Measurements from ENCODE around the gene TMTC1. TPM values are rescaled to one million over a fixed set of nuclear protein-coding genes. Genes with fewer than 3 reads are reported as not detected.
A peak's percentile ranks its signal among the peaks of the same experiment; 100 is the strongest.

Gene TMTC1
- total RNA-seq, 1 experiment from 2014 or later, result 4.8 TPM

DNA sequence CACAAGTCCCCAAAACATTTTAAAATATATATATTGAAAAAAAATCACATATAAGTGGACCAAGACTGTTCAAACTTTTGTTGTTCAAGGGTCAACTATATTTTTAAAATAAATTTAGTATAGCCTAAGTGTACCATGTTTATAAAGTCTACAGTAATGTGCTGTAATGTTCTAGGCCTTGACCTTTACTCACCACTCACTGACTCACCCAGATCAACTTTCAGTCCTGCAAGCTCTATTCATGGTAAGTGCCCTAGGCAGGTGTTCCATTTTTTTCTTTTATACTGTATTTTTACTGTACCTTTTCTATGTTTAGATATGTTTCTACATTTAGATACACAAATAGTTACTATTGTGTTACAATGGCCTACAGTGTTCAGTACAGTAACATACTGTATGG is 23.4 kb upstream of the TMTC1 start:
- H3F3A ChIP-seq (ENCODE audit: insufficient read depth, low read depth), result no peaks in the 10 kb centered on the region; the same call in 1 of the 2 replicates
- peaks cover 32% of the 10 kb centered on the region for H3K4me1 ChIP-seq (replicated peaks; ENCODE audit: insufficient read depth)
- DNase-seq, result peak in 1 of 2 experiments; percentile 48
- intact Hi-C loops (cut with micrococcal nuclease; ENCODE audit: unreplicated experiment), result no loop called here
- ChIA-PET POLR2A (ENCODE audit: unreplicated experiment) (no interaction called here), CTCF (no interaction called here)
- no peaks in the 10 kb centered on the region for H3K9me2 ChIP-seq (ENCODE audit: insufficient read depth)
- no peak overlapping the region for H3K4me3 ChIP-seq
- BruUV-seq (replicated peaks), result no TSS peak
- TF ChIP-seq, protein P1, sequence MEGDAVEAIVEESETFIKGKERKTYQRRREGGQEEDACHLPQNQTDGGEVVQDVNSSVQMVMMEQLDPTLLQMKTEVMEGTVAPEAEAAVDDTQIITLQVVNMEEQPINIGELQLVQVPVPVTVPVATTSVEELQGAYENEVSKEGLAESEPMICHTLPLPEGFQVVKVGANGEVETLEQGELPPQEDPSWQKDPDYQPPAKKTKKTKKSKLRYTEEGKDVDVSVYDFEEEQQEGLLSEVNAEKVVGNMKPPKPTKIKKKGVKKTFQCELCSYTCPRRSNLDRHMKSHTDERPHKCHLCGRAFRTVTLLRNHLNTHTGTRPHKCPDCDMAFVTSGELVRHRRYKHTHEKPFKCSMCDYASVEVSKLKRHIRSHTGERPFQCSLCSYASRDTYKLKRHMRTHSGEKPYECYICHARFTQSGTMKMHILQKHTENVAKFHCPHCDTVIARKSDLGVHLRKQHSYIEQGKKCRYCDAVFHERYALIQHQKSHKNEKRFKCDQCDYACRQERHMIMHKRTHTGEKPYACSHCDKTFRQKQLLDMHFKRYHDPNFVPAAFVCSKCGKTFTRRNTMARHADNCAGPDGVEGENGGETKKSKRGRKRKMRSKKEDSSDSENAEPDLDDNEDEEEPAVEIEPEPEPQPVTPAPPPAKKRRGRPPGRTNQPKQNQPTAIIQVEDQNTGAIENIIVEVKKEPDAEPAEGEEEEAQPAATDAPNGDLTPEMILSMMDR (conservative IDR thresholded peaks at IDR 0.05), result no peak
- TF ChIP-seq EZH2 (IDR thresholded peaks at IDR 0.05; ENCODE audit: low read depth), result no peak
- H3K36me3 ChIP-seq (ENCODE audit: low read depth), result no peaks in the 10 kb centered on the region
- no peaks in the 10 kb centered on the region for H3K79me2 ChIP-seq (ENCODE audit: low read depth)
- H3K4me2 ChIP-seq, result 0 out of 2 replicates have a peak overlapping the region, but pooled peaks have one; percentile 27
- H3K9me3 ChIP-seq (ENCODE audit: insufficient read depth, low read depth), result no peaks in the 10 kb centered on the region; the same call in 1 of the 2 replicates
- no peaks in the 10 kb centered on the region for H3K27me3 ChIP-seq (ENCODE audit: insufficient read depth, low read depth)
- H4K20me1 ChIP-seq (ENCODE audit: insufficient read depth), result no peaks in the 10 kb centered on the region
- no peak overlapping the region; the same call in 1 of the 2 replicates for H2AFZ ChIP-seq
- H3K27ac ChIP-seq, result peak overlapping the region; percentile 39; the same call in 1 of the 2 replicates

DNA sequence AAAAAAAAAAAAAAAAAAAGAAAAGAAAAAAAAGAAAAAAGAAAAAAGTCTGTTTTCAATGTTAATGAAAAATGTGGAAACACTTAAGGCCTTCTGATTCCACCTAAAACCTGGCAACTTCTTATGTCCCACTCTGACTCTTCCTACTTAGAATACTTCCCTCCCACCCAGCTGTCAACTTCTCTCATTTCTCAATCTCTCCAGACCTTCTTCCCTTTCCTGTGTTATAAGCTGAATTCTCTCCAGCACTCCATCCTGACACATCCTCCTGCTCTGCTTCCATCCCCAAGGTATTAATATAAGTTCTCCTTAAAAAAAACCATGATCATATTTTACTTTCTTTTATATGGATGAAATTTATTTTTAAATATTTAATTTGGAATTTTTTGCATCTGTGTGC is 20.3 kb upstream of the TMTC1 start:
- DNase-seq, result no peak
- BruUV-seq (replicated peaks), result no TSS peak

DNA sequence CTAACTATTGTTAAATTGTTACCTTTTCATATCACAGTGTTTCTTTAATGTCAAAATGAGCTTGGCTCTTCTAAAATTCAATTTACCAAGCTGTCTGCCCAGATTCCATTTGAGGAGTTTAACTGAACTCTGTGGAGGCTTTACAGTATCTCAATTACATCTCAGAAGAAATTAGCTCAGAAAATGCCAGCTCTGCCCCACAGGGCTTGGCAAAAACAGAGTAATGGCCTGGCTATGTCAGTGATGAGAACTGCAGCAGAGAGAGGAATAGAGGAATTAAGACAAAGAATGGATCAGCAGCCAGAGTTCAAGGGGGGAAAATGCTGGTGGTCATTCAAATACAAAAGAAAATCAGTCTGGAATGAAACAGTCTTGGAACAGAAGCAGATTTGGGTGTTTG is 15.8 kb upstream of the TMTC1 start:
- Histone ChIP-seq H3K4me1 (replicated peaks; ENCODE audit: insufficient read depth) (peaks cover 15% of the 10 kb centered on the region), H3K9me2 (ENCODE audit: insufficient read depth) (no peaks in the 10 kb centered on the region), H4K20me1 (ENCODE audit: insufficient read depth) (no peaks in the 10 kb centered on the region), H2AFZ (no peak overlapping the region), H3F3A (ENCODE audit: insufficient read depth, low read depth) (peaks cover 16% of the 10 kb centered on the region; the same call in 1 of the 2 replicates), H3K36me3 (ENCODE audit: low read depth) (no peaks in the 10 kb centered on the region), H3K4me2 (no peak overlapping the region), H3K27me3 (ENCODE audit: insufficient read depth, low read depth) (no peaks in the 10 kb centered on the region; the same call in 1 of the 2 replicates), H3K27ac (no peak overlapping the region), H3K9me3 (ENCODE audit: insufficient read depth, low read depth) (0 out of 2 replicates have a peak, but pooled peaks cover 7% of the 10 kb centered on the region), H3K79me2 (ENCODE audit: low read depth) (no peaks in the 10 kb centered on the region), H3K4me3 (no peak overlapping the region)
- TF ChIP-seq, protein P1 (conservative IDR thresholded peaks at IDR 0.05), result no peak
- TF ChIP-seq EZH2 (IDR thresholded peaks at IDR 0.05; ENCODE audit: low read depth), result no peak
- POLR2A ChIA-PET (ENCODE audit: unreplicated experiment), result no interaction called here
- intact Hi-C loops (cut with micrococcal nuclease; ENCODE audit: unreplicated experiment), result no loop called here
- no TSS peak for BruUV-seq (replicated peaks)
- CTCF ChIA-PET, result no interaction called here
- no peak for DNase-seq

More for the DNA sequence above, 20.3 kb upstream of the TMTC1 start:
- no peaks in the 10 kb centered on the region; the same call in 1 of the 2 replicates for H3F3A ChIP-seq (ENCODE audit: insufficient read depth, low read depth)
- no peaks in the 10 kb centered on the region; the same call in 1 of the 2 replicates for H3K27me3 ChIP-seq (ENCODE audit: insufficient read depth, low read depth)
- H2AFZ ChIP-seq, result no peak overlapping the region
- H3K36me3 ChIP-seq (ENCODE audit: low read depth), result no peaks in the 10 kb centered on the region
- H3K79me2 ChIP-seq (ENCODE audit: low read depth), result no peaks in the 10 kb centered on the region
- no peaks in the 10 kb centered on the region for H4K20me1 ChIP-seq (ENCODE audit: insufficient read depth)
- intact Hi-C loops (cut with micrococcal nuclease; ENCODE audit: unreplicated experiment), result no loop called here
- TF ChIP-seq, protein P1 (conservative IDR thresholded peaks at IDR 0.05), result no peak
- TF ChIP-seq EZH2 (IDR thresholded peaks at IDR 0.05; ENCODE audit: low read depth), result no peak
- H3K4me3 ChIP-seq, result no peak overlapping the region
- CTCF ChIA-PET, result no interaction called here
- no peak overlapping the region for H3K27ac ChIP-seq
- H3K4me2 ChIP-seq, result no peak overlapping the region
- H3K9me3 ChIP-seq (ENCODE audit: insufficient read depth, low read depth), result peaks cover 7% of the 10 kb centered on the region; the same call in 1 of the 2 replicates
- H3K9me2 ChIP-seq (ENCODE audit: insufficient read depth), result no peaks in the 10 kb centered on the region
- POLR2A ChIA-PET (ENCODE audit: unreplicated experiment), result no interaction called here
- peaks cover 22% of the 10 kb centered on the region for H3K4me1 ChIP-seq (replicated peaks; ENCODE audit: insufficient read depth)
